D721Med (cell line): ENCODE measurements around the gene LSP1.

Experiments used
- DNase-seq: peaks from one replicate; pipeline ENCODE4 v3.0.0; 2011; ENCODE audit warnings: low spot score; ENCODE audit not compliant: insufficient read length
- FAIRE-seq: peaks from 2 replicates; lab custom pipeline; 2011; peaks lifted over from hg19 to GRCh38; lab: Jason Lieb, UNC
- TF ChIP-seq, protein P1 (sequence below): IDR thresholded peaks from 2 replicates; pipeline ENCODE4 v1.5.1; 2012; ENCODE audit warnings: mild to moderate bottlenecking, control low read depth; ENCODE audit not compliant: insufficient read depth; ENCODE audit errors: missing control alignments

The LSP1 gene

GRCh38 chr11:1926156-1927025, 73.5 kb downstream of the LSP1 start:
- FAIRE-seq (no peak), DNase-seq (no peak)
- TF ChIP-seq, protein P1, sequence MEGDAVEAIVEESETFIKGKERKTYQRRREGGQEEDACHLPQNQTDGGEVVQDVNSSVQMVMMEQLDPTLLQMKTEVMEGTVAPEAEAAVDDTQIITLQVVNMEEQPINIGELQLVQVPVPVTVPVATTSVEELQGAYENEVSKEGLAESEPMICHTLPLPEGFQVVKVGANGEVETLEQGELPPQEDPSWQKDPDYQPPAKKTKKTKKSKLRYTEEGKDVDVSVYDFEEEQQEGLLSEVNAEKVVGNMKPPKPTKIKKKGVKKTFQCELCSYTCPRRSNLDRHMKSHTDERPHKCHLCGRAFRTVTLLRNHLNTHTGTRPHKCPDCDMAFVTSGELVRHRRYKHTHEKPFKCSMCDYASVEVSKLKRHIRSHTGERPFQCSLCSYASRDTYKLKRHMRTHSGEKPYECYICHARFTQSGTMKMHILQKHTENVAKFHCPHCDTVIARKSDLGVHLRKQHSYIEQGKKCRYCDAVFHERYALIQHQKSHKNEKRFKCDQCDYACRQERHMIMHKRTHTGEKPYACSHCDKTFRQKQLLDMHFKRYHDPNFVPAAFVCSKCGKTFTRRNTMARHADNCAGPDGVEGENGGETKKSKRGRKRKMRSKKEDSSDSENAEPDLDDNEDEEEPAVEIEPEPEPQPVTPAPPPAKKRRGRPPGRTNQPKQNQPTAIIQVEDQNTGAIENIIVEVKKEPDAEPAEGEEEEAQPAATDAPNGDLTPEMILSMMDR, result no peak

GRCh38 chr11:1927026-1927847, 74.4 kb downstream of the LSP1 start:
- DNase-seq (no peak), FAIRE-seq (no peak)
- TF ChIP-seq, protein P1, result no peak

GRCh38 chr11:1927848-1928469, 75.1 kb downstream of the LSP1 start:
- DNase-seq (no peak), FAIRE-seq (no peak)
- TF ChIP-seq, protein P1, result no peak

DNA sequence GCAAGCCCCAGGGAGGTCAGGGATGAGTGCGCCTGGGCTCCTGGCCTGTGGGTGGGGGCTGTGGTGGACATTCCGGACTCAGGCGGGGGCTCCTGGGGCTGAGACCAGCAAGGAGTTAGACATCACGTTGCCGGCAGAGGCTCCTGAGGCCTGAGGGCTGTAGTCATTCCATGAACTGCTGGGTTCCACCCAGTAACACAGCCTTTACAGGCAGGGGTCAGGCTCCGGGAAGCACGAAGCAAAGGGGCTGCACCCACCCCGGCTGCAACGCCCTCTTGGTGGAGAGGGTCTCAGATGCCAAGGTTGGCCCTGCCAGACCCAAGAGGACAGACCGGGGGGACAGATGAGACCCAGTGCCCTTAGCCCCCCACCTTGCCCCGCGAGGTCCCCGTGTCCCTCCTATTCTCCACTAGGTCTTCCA, 75.6 kb downstream of the LSP1 start:
- DNase-seq, result no peak
- TF ChIP-seq, protein P1, result no peak
- FAIRE-seq, result no peak

- no peak for FAIRE-seq
- no peak for DNase-seq
- TF ChIP-seq, protein P1, result no peak
These were observed 76.1 kb downstream of the LSP1 start for GRCh38 chr11:1928891-1929541.

DNA sequence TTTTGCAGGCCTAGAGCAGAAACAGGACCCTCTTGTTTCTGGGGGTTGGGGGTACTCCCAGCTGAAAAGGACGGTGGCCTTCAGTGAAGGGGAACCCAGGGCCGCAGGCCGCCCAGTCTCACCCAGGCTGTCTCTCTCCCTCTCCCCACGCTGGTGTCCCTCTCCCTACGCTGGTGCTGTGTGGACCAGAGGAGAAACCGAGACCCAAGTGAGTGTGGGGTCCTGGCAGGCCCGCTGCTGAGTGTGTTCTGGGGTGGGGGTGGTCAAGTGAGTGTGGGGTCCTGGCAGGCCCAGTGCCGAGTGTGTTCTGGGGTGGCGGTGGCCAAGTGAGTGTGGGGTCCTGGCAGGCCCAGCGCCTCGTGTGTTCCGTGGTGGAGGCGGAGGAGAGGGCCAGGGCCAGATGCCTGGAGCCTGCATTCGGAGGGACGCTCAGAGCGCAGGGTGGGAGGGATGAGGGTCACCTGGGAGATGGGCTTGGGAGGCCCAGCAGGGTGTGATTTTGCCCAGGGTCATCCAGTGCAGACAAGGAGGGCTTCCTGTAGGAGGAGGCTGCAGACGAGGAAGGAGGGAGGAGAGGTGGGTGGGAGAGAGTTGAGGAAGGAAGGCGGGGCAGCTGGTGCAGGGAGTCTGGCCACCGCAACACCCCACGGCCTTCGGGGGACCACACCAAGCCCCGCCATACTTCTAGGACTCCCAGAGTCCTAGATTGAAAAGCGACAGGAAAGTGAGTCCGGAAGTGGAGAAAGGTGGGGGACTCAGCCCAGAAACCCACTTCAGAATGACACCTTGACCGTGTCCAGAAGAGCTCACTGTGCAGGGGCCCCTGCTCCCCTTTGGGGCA, 77.0 kb downstream of the LSP1 start:
- TF ChIP-seq, protein P1, result no peak
- FAIRE-seq, result no peak

More for the DNA sequence above, 77.0 kb downstream of the LSP1 start:
- DNase-seq, result no peak
